ENCODE results near the gene STK31.
"Not testable (repeated sequence)": the region's sequence is repeated elsewhere in the genome, so short reads cannot be mapped to it uniquely, and the experiment has no call there.

The STK31 gene

GRCh38 chr7:23746629-23747028, 36.6 kb downstream of the STK31 start:
- H3K4me1 ChIP-seq (ENCODE audit: control insufficient read depth in 1 of 2, insufficient read depth in 2 of 2, low read length in 2 of 2) = no peaks in the 10 kb centered on the region
- no peak overlapping the region for H3K4me3 ChIP-seq (ENCODE audit: low read depth, low read length)
- no peak overlapping the region for H3K4me2 ChIP-seq (ENCODE audit: low read length)
- no peaks in the 10 kb centered on the region for H3K79me1 ChIP-seq (ENCODE audit: low read length)
- H3K79me2 ChIP-seq (ENCODE audit: control insufficient read depth, insufficient read depth, low read length, poor library complexity) = no peaks in the 10 kb centered on the region
- no peak overlapping the region for H2AK5ac ChIP-seq (ENCODE audit: low read length)
- no peak overlapping the region for H2BK5ac ChIP-seq (ENCODE audit: low read depth, low read length, poor library complexity)
- no peak overlapping the region for H4K8ac ChIP-seq (ENCODE audit: low read depth, low read length)
- no peak overlapping the region for H2BK12ac ChIP-seq (ENCODE audit: low read length)
- no peaks in the 10 kb centered on the region for H3K27me3 ChIP-seq (ENCODE audit: insufficient read depth, low read length)
- no peak overlapping the region for H2BK120ac ChIP-seq (ENCODE audit: insufficient read depth, low read length, poor library complexity)
- no CpG with 5 or more reads among the region's 1 CpG for WGBS (ENCODE audit: extremely low coverage, insufficient coverage, insufficient read length)
- H3K27ac ChIP-seq (ENCODE audit: low read depth, low read length) = no peak overlapping the region
- H3K14ac ChIP-seq (ENCODE audit: low read length) = no peak overlapping the region
- H3K9me3 ChIP-seq (ENCODE audit: insufficient read depth, low read depth, low read length) = peaks cover 8% of the 10 kb centered on the region
- no peak overlapping the region for H2AFZ ChIP-seq (ENCODE audit: insufficient read depth, low read length, poor library complexity)
- no peaks in the 10 kb centered on the region for H3K36me3 ChIP-seq (ENCODE audit: control insufficient read depth in 1 of 2, insufficient read depth in 2 of 2, low read length in 2 of 2)
- H4K91ac ChIP-seq (ENCODE audit: low read depth, low read length) = no peak overlapping the region
- H3K23ac ChIP-seq (ENCODE audit: low read length) = no peak overlapping the region
- no peak overlapping the region for H4K12ac ChIP-seq (ENCODE audit: low read depth, low read length)
- H3K18ac ChIP-seq (ENCODE audit: low read length) = no peak overlapping the region
- H3K4ac ChIP-seq (ENCODE audit: low read depth, low read length) = no peak overlapping the region
- no peak overlapping the region for H3K9ac ChIP-seq (ENCODE audit: low read length)
- DNase-seq = no peak

DNA sequence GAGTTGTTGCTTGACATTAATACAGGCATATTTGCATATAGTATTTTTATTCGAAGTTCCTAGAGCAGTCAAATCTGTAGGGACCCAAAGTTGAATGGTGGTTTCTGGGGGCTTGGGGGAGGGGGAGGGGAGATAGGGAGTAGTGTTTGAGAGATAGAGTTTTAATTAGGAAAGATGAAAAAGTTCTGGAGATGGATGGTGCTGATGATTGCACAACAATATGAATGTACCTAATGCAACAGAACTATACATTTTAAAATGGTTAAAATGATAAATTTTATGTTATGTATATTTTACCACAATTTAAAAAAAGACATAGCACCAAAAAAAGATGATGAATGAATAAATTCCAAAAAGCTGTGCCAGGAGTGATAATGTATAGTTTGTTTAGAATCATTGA, 41.8 kb downstream of the STK31 start:
- no peaks in the 10 kb centered on the region for H3K27me3 ChIP-seq (ENCODE audit: insufficient read depth, low read length)

GRCh38 chr7:23758839-23759238, 48.8 kb downstream of the STK31 start:
- H3K27ac ChIP-seq (ENCODE audit: low read depth, low read length); H4K91ac ChIP-seq (ENCODE audit: low read depth, low read length); H3K27me3 ChIP-seq (ENCODE audit: insufficient read depth, low read length); H3K9ac ChIP-seq (ENCODE audit: low read length); H2BK120ac ChIP-seq (ENCODE audit: insufficient read depth, low read length, poor library complexity); DNase-seq; H3K4me3 ChIP-seq (ENCODE audit: low read depth, low read length); H3K23ac ChIP-seq (ENCODE audit: low read length); H2BK5ac ChIP-seq (ENCODE audit: low read depth, low read length, poor library complexity); H3K4me2 ChIP-seq (ENCODE audit: low read length); H4K8ac ChIP-seq (ENCODE audit: low read depth, low read length); H3K79me1 ChIP-seq (ENCODE audit: low read length); H3K4me1 ChIP-seq (ENCODE audit: control insufficient read depth in 1 of 2, insufficient read depth in 2 of 2, low read length in 2 of 2); H3K9me3 ChIP-seq (ENCODE audit: insufficient read depth, low read depth, low read length); H3K14ac ChIP-seq (ENCODE audit: low read length); H2AFZ ChIP-seq (ENCODE audit: insufficient read depth, low read length, poor library complexity); H2BK12ac ChIP-seq (ENCODE audit: low read length); H3K18ac ChIP-seq (ENCODE audit: low read length); H3K79me2 ChIP-seq (ENCODE audit: control insufficient read depth, insufficient read depth, low read length, poor library complexity); H2AK5ac ChIP-seq (ENCODE audit: low read length); H4K12ac ChIP-seq (ENCODE audit: low read depth, low read length); H3K4ac ChIP-seq (ENCODE audit: low read depth, low read length); H3K36me3 ChIP-seq (ENCODE audit: control insufficient read depth in 1 of 2, insufficient read depth in 2 of 2, low read length in 2 of 2): not testable (repeated sequence)
- WGBS (ENCODE audit: extremely low coverage, insufficient coverage, insufficient read length) = no CpG with 5 or more reads among the region's 3 CpGs

More for the DNA sequence above, 41.8 kb downstream of the STK31 start:
- Histone ChIP-seq H3K9me3 (ENCODE audit: insufficient read depth, low read depth, low read length) (no peaks in the 10 kb centered on the region), H3K4ac (ENCODE audit: low read depth, low read length) (no peak overlapping the region), H4K12ac (ENCODE audit: low read depth, low read length) (no peak overlapping the region), H3K9ac (ENCODE audit: low read length) (no peak overlapping the region), H2AFZ (ENCODE audit: insufficient read depth, low read length, poor library complexity) (no peak overlapping the region), H3K4me3 (ENCODE audit: low read depth, low read length) (no peak overlapping the region), H2BK5ac (ENCODE audit: low read depth, low read length, poor library complexity) (no peak overlapping the region), H3K79me1 (ENCODE audit: low read length) (no peaks in the 10 kb centered on the region), H2BK120ac (ENCODE audit: insufficient read depth, low read length, poor library complexity) (no peak overlapping the region), H3K4me2 (ENCODE audit: low read length) (no peak overlapping the region), H4K8ac (ENCODE audit: low read depth, low read length) (no peak overlapping the region), H3K4me1 (ENCODE audit: control insufficient read depth in 1 of 2, insufficient read depth in 2 of 2, low read length in 2 of 2) (no peaks in the 10 kb centered on the region), H4K91ac (ENCODE audit: low read depth, low read length) (no peak overlapping the region), H3K14ac (ENCODE audit: low read length) (no peak overlapping the region), H2BK12ac (ENCODE audit: low read length) (no peak overlapping the region), H3K18ac (ENCODE audit: low read length) (no peak overlapping the region), H3K36me3 (ENCODE audit: control insufficient read depth in 1 of 2, insufficient read depth in 2 of 2, low read length in 2 of 2) (no peaks in the 10 kb centered on the region), H3K23ac (ENCODE audit: low read length) (no peak overlapping the region), H2AK5ac (ENCODE audit: low read length) (no peak overlapping the region), H3K79me2 (ENCODE audit: control insufficient read depth, insufficient read depth, low read length, poor library complexity) (no peaks in the 10 kb centered on the region), H3K27ac (ENCODE audit: low read depth, low read length) (no peak overlapping the region)
- no CpG with 5 or more reads among the region's 1 CpG for WGBS (ENCODE audit: extremely low coverage, insufficient coverage, insufficient read length)
- no peak for DNase-seq

GRCh38 chr7:23759671-23760391, 49.8 kb downstream of the STK31 start:
- H3K4me1 ChIP-seq (ENCODE audit: control insufficient read depth in 1 of 2, insufficient read depth in 2 of 2, low read length in 2 of 2) = no peaks in the 10 kb centered on the region
- H4K12ac ChIP-seq (ENCODE audit: low read depth, low read length) = no peak overlapping the region
- no peak overlapping the region for H3K14ac ChIP-seq (ENCODE audit: low read length)
- no peak overlapping the region for H4K91ac ChIP-seq (ENCODE audit: low read depth, low read length)
- H3K23ac ChIP-seq (ENCODE audit: low read length) = no peak overlapping the region
- H2BK120ac ChIP-seq (ENCODE audit: insufficient read depth, low read length, poor library complexity) = no peak overlapping the region
- H2AFZ ChIP-seq (ENCODE audit: insufficient read depth, low read length, poor library complexity) = no peak overlapping the region
- H2AK5ac ChIP-seq (ENCODE audit: low read length) = no peak overlapping the region
- no peak overlapping the region for H3K4ac ChIP-seq (ENCODE audit: low read depth, low read length)
- DNase-seq = no peak
- H3K4me3 ChIP-seq (ENCODE audit: low read depth, low read length) = no peak overlapping the region
- no peak overlapping the region for H3K27ac ChIP-seq (ENCODE audit: low read depth, low read length)
- H3K4me2 ChIP-seq (ENCODE audit: low read length) = no peak overlapping the region
- no peak overlapping the region for H2BK12ac ChIP-seq (ENCODE audit: low read length)
- H3K79me1 ChIP-seq (ENCODE audit: low read length) = no peaks in the 10 kb centered on the region
- no peak overlapping the region for H3K9ac ChIP-seq (ENCODE audit: low read length)
- no peaks in the 10 kb centered on the region for H3K27me3 ChIP-seq (ENCODE audit: insufficient read depth, low read length)
- H3K36me3 ChIP-seq (ENCODE audit: control insufficient read depth in 1 of 2, insufficient read depth in 2 of 2, low read length in 2 of 2) = no peaks in the 10 kb centered on the region
- H3K18ac ChIP-seq (ENCODE audit: low read length) = no peak overlapping the region
- H2BK5ac ChIP-seq (ENCODE audit: low read depth, low read length, poor library complexity) = no peak overlapping the region
- H3K9me3 ChIP-seq (ENCODE audit: insufficient read depth, low read depth, low read length) = no peaks in the 10 kb centered on the region
- no peaks in the 10 kb centered on the region for H3K79me2 ChIP-seq (ENCODE audit: control insufficient read depth, insufficient read depth, low read length, poor library complexity)
- no peak overlapping the region for H4K8ac ChIP-seq (ENCODE audit: low read depth, low read length)
